ENCODE results near the gene SFMBT2.

Gene SFMBT2

GRCh38 chr10:7340179-7340874, 70.5 kb downstream of the SFMBT2 start:
- no peak overlapping the region for H3K4me3 ChIP-seq
- no peak for DNase-seq (ENCODE audit: low read depth, low spot score)
- no peaks in the 10 kb centered on the region for H3K9me3 ChIP-seq (ENCODE audit: low read depth, low read length)
- no peak overlapping the region for H3K27ac ChIP-seq
- H3K9ac ChIP-seq (ENCODE audit: insufficient read length) = no peak overlapping the region
- H3K36me3 ChIP-seq (ENCODE audit: insufficient read depth, low read length) = no peaks in the 10 kb centered on the region
- TF ChIP-seq FOXP2 (optimal IDR thresholded peaks at IDR 0.05; ENCODE audit: control extremely low read depth, extremely low read length, insufficient read depth) (no peak), POLR2AphosphoS5 (IDR thresholded peaks at IDR 0.05; ENCODE audit: borderline replicate concordance, low read depth, low read length) (no peak), EZH2 (IDR thresholded peaks at IDR 0.05) (no peak)

- H3K36me3 ChIP-seq (ENCODE audit: insufficient read depth, low read length) = no peaks in the 10 kb centered on the region
- H3K27ac ChIP-seq = no peak overlapping the region
- H3K4me3 ChIP-seq = no peak overlapping the region
- H3K9ac ChIP-seq (ENCODE audit: insufficient read length) = no peak overlapping the region
- DNase-seq (ENCODE audit: low read depth, low spot score) = no peak
- no peak for TF ChIP-seq POLR2AphosphoS5 (IDR thresholded peaks at IDR 0.05; ENCODE audit: borderline replicate concordance, low read depth, low read length)
- no peak for TF ChIP-seq FOXP2 (optimal IDR thresholded peaks at IDR 0.05; ENCODE audit: control extremely low read depth, extremely low read length, insufficient read depth)
- TF ChIP-seq EZH2 (IDR thresholded peaks at IDR 0.05) = no peak
- no peaks in the 10 kb centered on the region for H3K9me3 ChIP-seq (ENCODE audit: low read depth, low read length)
Measured at GRCh38 chr10:7339510-7339909, 71.3 kb downstream of the SFMBT2 start.

GRCh38 chr10:7338469-7338868, 72.4 kb downstream of the SFMBT2 start:
- no peaks in the 10 kb centered on the region for H3K9me3 ChIP-seq (ENCODE audit: low read depth, low read length)
- H3K36me3 ChIP-seq (ENCODE audit: insufficient read depth, low read length) = no peaks in the 10 kb centered on the region
- no peak overlapping the region for H3K4me3 ChIP-seq
- no peak overlapping the region for H3K9ac ChIP-seq (ENCODE audit: insufficient read length)
- no peak for DNase-seq (ENCODE audit: low read depth, low spot score)
- H3K27ac ChIP-seq = no peak overlapping the region
- no peak for TF ChIP-seq FOXP2 (optimal IDR thresholded peaks at IDR 0.05; ENCODE audit: control extremely low read depth, extremely low read length, insufficient read depth)
- no peak for TF ChIP-seq EZH2 (IDR thresholded peaks at IDR 0.05)
- no peak for TF ChIP-seq POLR2AphosphoS5 (IDR thresholded peaks at IDR 0.05; ENCODE audit: borderline replicate concordance, low read depth, low read length)

- TF ChIP-seq EZH2 (IDR thresholded peaks at IDR 0.05) (no peak), POLR2AphosphoS5 (IDR thresholded peaks at IDR 0.05; ENCODE audit: borderline replicate concordance, low read depth, low read length) (no peak), FOXP2 (optimal IDR thresholded peaks at IDR 0.05; ENCODE audit: control extremely low read depth, extremely low read length, insufficient read depth) (no peak)
- Histone ChIP-seq H3K27ac (no peak overlapping the region), H3K9me3 (ENCODE audit: low read depth, low read length) (no peaks in the 10 kb centered on the region), H3K36me3 (ENCODE audit: insufficient read depth, low read length) (no peaks in the 10 kb centered on the region), H3K9ac (ENCODE audit: insufficient read length) (no peak overlapping the region), H3K4me3 (no peak overlapping the region)
- DNase-seq (ENCODE audit: low read depth, low spot score) = no peak
Measured at GRCh38 chr10:7337431-7338171, 73.2 kb downstream of the SFMBT2 start.

- Histone ChIP-seq H3K27ac (no peak overlapping the region), H3K4me3 (no peak overlapping the region), H3K36me3 (ENCODE audit: insufficient read depth, low read length) (no peaks in the 10 kb centered on the region), H3K9ac (ENCODE audit: insufficient read length) (no peak overlapping the region), H3K9me3 (ENCODE audit: low read depth, low read length) (no peaks in the 10 kb centered on the region)
- TF ChIP-seq EZH2 (IDR thresholded peaks at IDR 0.05) (no peak), FOXP2 (optimal IDR thresholded peaks at IDR 0.05; ENCODE audit: control extremely low read depth, extremely low read length, insufficient read depth) (no peak), POLR2AphosphoS5 (IDR thresholded peaks at IDR 0.05; ENCODE audit: borderline replicate concordance, low read depth, low read length) (no peak)
- DNase-seq (ENCODE audit: low read depth, low spot score) = no peak
Measured at GRCh38 chr10:7335977-7336376, 74.9 kb downstream of the SFMBT2 start.

- H3K36me3 ChIP-seq (ENCODE audit: insufficient read depth, low read length) = no peaks in the 10 kb centered on the region
- no peaks in the 10 kb centered on the region for H3K9me3 ChIP-seq (ENCODE audit: low read depth, low read length)
- TF ChIP-seq POLR2AphosphoS5 (IDR thresholded peaks at IDR 0.05; ENCODE audit: borderline replicate concordance, low read depth, low read length) = no peak
- no peak for TF ChIP-seq EZH2 (IDR thresholded peaks at IDR 0.05)
- TF ChIP-seq FOXP2 (optimal IDR thresholded peaks at IDR 0.05; ENCODE audit: control extremely low read depth, extremely low read length, insufficient read depth) = no peak
- H3K4me3 ChIP-seq = no peak overlapping the region
- H3K9ac ChIP-seq (ENCODE audit: insufficient read length) = no peak overlapping the region
- no peak overlapping the region for H3K27ac ChIP-seq
- no peak for DNase-seq (ENCODE audit: low read depth, low spot score)
Measured at GRCh38 chr10:7334642-7334964, 76.2 kb downstream of the SFMBT2 start.

- no peak overlapping the region for H3K4me3 ChIP-seq
- DNase-seq (ENCODE audit: low read depth, low spot score) = no peak
- no peak overlapping the region for H3K27ac ChIP-seq
- no peaks in the 10 kb centered on the region for H3K36me3 ChIP-seq (ENCODE audit: insufficient read depth, low read length)
- H3K9ac ChIP-seq (ENCODE audit: insufficient read length) = no peak overlapping the region
- no peak for TF ChIP-seq POLR2AphosphoS5 (IDR thresholded peaks at IDR 0.05; ENCODE audit: borderline replicate concordance, low read depth, low read length)
- TF ChIP-seq FOXP2 (optimal IDR thresholded peaks at IDR 0.05; ENCODE audit: control extremely low read depth, extremely low read length, insufficient read depth) = no peak
- no peak for TF ChIP-seq EZH2 (IDR thresholded peaks at IDR 0.05)
- no peaks in the 10 kb centered on the region for H3K9me3 ChIP-seq (ENCODE audit: low read depth, low read length)
Measured at GRCh38 chr10:7333961-7334641, 76.7 kb downstream of the SFMBT2 start.

- Histone ChIP-seq H3K4me3 (no peak overlapping the region), H3K27ac (no peak overlapping the region), H3K36me3 (ENCODE audit: insufficient read depth, low read length) (no peaks in the 10 kb centered on the region), H3K9ac (ENCODE audit: insufficient read length) (no peak overlapping the region), H3K9me3 (ENCODE audit: low read depth, low read length) (no peaks in the 10 kb centered on the region)
- TF ChIP-seq POLR2AphosphoS5 (IDR thresholded peaks at IDR 0.05; ENCODE audit: borderline replicate concordance, low read depth, low read length) (no peak), FOXP2 (optimal IDR thresholded peaks at IDR 0.05; ENCODE audit: control extremely low read depth, extremely low read length, insufficient read depth) (no peak), EZH2 (IDR thresholded peaks at IDR 0.05) (no peak)
- no peak for DNase-seq (ENCODE audit: low read depth, low spot score)
Measured at GRCh38 chr10:7329219-7329618, 81.6 kb downstream of the SFMBT2 start.

Data from SK-N-MC (cell line).